Measurements from ENCODE around the gene ATP2B2. TPM values are rescaled to one million over a fixed set of nuclear protein-coding genes. Genes with fewer than 3 reads are reported as not detected.
"Not testable (repeated sequence)": the region's sequence is repeated elsewhere in the genome, so short reads cannot be mapped to it uniquely, and the experiment has no call there.

ATP2B2 gene
- total RNA-seq, 1 donor from 2014 or later, result not detected

DNA sequence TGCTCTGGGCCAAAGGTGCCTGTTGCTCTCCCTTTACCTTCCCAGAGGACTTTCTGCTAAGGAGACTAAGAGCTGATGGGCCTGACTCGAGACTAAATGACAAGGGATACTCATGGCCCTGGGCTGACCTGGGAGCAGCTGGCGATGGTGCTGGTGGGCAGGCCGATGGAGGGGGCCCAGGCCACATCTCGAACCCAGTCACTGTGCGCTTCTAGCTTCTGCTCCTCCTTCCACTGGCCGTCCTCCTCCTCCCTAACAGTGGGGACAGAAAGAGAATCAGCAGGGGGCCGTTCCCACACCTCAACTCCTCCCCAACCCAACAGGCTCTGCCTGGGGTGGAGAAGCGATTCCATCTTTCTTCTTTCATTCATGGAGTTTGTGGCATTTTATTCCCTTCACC is 200.5 kb downstream of the ATP2B2 start:
- Histone ChIP-seq H3K27me3 (ENCODE audit: control insufficient read depth, insufficient read depth, low read length) (no peaks in the 10 kb centered on the region), H3K4me3 (ENCODE audit: low read depth, low read length) (no peak overlapping the region), H3K36me3 (ENCODE audit: control insufficient read depth, insufficient read depth, low read length) (peaks cover 4% of the 10 kb centered on the region)
- no peak for TF ChIP-seq CTCF (IDR thresholded peaks at IDR 0.05; ENCODE audit: insufficient read depth, low read length, poor library complexity, severe bottlenecking)
- DNase-seq (ENCODE audit: low read depth), result no peak

GRCh38 chr3:10303785-10304184 is 201.6 kb downstream of the ATP2B2 start:
- peaks cover 5% of the 10 kb centered on the region for H3K36me3 ChIP-seq (ENCODE audit: control insufficient read depth, insufficient read depth, low read length)
- H3K27me3 ChIP-seq (ENCODE audit: control insufficient read depth, insufficient read depth, low read length), result no peaks in the 10 kb centered on the region
- no peak overlapping the region for H3K4me3 ChIP-seq (ENCODE audit: low read depth, low read length)
- no peak for DNase-seq (ENCODE audit: low read depth)
- TF ChIP-seq CTCF (IDR thresholded peaks at IDR 0.05; ENCODE audit: insufficient read depth, low read length, poor library complexity, severe bottlenecking), result no peak

DNA sequence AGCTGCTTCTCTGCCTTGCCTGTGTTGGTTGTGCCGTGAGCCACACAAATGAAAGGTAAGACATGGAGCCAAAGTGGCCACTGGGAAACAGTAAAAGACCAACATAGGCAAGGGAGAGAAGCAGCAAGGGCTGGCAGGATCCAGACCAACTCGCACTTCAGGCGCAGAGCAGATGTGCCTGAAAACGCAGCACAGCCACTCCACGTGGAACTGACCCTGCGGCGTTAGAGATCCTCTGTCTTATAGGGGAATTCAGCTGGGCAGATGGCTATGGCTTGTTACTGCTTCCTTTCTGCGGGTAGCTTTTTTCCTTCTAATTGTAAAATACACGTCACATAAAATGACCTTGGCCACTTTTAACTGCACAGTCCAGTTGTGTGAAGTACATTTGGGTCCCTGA is 202.3 kb downstream of the ATP2B2 start:
- DNase-seq (ENCODE audit: low read depth), result no peak
- peaks cover 5% of the 10 kb centered on the region for H3K36me3 ChIP-seq (ENCODE audit: control insufficient read depth, insufficient read depth, low read length)

DNA sequence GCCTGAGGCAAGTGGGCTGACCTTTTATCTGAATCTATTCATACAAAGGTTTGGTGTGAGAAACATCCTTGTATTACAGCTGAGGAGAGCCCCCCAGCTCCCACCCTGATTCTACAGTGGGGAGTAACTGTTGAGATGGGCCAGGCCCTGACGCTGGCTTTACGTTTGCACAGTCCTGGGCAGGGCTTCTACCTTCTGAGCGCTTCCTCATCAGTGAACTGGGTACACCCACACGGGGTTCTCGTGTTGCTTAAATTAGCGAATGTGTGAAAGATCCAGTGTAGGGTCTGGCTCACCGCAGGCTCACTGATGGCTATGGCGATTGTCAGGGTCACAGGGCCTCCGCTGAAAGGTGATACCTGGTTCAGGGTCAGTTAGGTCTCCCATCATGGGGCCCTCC is 205.3 kb downstream of the ATP2B2 start:
- H3K27me3 ChIP-seq (ENCODE audit: control insufficient read depth, insufficient read depth, low read length), result no peaks in the 10 kb centered on the region
- no peak overlapping the region for H3K4me3 ChIP-seq (ENCODE audit: low read depth, low read length)
- DNase-seq (ENCODE audit: low read depth), result no peak
- H3K36me3 ChIP-seq (ENCODE audit: control insufficient read depth, insufficient read depth, low read length), result peaks cover 5% of the 10 kb centered on the region
- TF ChIP-seq CTCF (IDR thresholded peaks at IDR 0.05; ENCODE audit: insufficient read depth, low read length, poor library complexity, severe bottlenecking), result no peak

More for the DNA sequence above, 202.3 kb downstream of the ATP2B2 start:
- H3K27me3 ChIP-seq (ENCODE audit: control insufficient read depth, insufficient read depth, low read length), result no peaks in the 10 kb centered on the region
- H3K4me3 ChIP-seq (ENCODE audit: low read depth, low read length), result no peak overlapping the region
- TF ChIP-seq CTCF (IDR thresholded peaks at IDR 0.05; ENCODE audit: insufficient read depth, low read length, poor library complexity, severe bottlenecking), result no peak

DNA sequence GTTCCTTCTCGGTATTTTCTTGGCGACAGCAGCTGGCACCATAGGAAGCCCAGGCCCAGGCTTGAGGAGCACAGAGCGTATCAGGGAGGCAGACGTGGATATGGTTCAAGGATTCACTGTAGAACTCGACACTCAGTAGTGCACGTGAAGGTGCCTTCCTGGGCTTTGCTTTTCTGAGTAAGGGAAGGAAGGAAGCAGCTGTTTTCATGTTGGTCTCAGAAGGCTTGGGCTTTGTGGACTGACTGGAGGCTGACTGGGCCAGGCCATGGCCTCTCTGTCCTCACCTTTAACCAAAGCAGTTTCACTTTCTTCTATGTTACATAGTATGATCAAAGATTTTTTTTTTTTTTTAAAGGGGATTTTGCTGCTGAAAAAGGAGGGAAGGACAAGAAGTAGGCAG is 205.7 kb downstream of the ATP2B2 start:
- Histone ChIP-seq H3K36me3 (ENCODE audit: control insufficient read depth, insufficient read depth, low read length) (peaks cover 5% of the 10 kb centered on the region), H3K27me3 (ENCODE audit: control insufficient read depth, insufficient read depth, low read length) (no peaks in the 10 kb centered on the region), H3K4me3 (ENCODE audit: low read depth, low read length) (no peak overlapping the region)
- no peak for TF ChIP-seq CTCF (IDR thresholded peaks at IDR 0.05; ENCODE audit: insufficient read depth, low read length, poor library complexity, severe bottlenecking)
- DNase-seq (ENCODE audit: low read depth), result no peak

GRCh38 chr3:10299175-10299574 is 206.2 kb downstream of the ATP2B2 start:
- TF ChIP-seq CTCF (IDR thresholded peaks at IDR 0.05; ENCODE audit: insufficient read depth, low read length, poor library complexity, severe bottlenecking), result no peak
- no peaks in the 10 kb centered on the region for H3K27me3 ChIP-seq (ENCODE audit: control insufficient read depth, insufficient read depth, low read length)
- no peak for DNase-seq (ENCODE audit: low read depth)
- H3K4me3 ChIP-seq (ENCODE audit: low read depth, low read length), result no peak overlapping the region
- H3K36me3 ChIP-seq (ENCODE audit: control insufficient read depth, insufficient read depth, low read length), result peaks cover 5% of the 10 kb centered on the region

- H3K4me3 ChIP-seq (ENCODE audit: low read depth, low read length); H3K27me3 ChIP-seq (ENCODE audit: control insufficient read depth, insufficient read depth, low read length); H3K36me3 ChIP-seq (ENCODE audit: control insufficient read depth, insufficient read depth, low read length); DNase-seq (ENCODE audit: low read depth): not testable (repeated sequence)
Measured at GRCh38 chr3:10298064-10298463, 207.3 kb downstream of the ATP2B2 start.
